NCI-H1092 (cell line): ENCODE results near the gene ILKAP.

Experiments used
- DNase-seq: peaks from one replicate; lab custom pipeline; 2025; lab: John Stamatoyannopoulos, UW

Gene ILKAP

DNA sequence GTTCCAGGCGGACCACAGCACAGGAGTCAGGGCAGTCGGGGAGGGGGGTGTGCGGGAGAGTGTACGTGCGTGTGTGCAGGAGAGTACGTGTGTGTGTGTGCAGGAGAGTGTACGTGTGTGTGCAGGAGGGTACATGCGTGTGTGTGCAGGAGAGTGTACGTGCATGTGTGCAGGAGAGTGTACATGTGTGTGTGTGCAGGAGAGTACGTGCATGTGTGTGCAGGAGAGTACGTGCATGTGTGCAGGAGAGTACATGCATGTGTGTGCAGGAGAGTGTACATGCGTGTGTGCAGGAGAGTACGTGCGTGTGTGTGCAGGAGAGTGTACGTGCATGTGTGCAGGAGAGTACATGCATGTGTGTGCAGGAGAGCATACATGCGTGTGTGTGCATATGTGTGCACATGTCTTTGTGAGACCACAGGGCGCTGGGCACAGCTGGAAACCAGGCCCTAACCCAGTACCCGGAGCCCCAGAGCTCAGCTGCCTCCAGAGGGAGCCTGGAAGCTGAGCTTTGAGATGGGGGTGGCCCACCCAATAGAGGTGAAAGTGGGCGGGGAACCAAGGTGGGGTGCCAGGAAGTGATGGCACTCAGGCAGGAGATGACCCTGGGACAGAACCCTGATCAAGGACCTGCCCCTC, 78.9 kb downstream of the ILKAP start:
- DNase-seq, result no peak

DNA sequence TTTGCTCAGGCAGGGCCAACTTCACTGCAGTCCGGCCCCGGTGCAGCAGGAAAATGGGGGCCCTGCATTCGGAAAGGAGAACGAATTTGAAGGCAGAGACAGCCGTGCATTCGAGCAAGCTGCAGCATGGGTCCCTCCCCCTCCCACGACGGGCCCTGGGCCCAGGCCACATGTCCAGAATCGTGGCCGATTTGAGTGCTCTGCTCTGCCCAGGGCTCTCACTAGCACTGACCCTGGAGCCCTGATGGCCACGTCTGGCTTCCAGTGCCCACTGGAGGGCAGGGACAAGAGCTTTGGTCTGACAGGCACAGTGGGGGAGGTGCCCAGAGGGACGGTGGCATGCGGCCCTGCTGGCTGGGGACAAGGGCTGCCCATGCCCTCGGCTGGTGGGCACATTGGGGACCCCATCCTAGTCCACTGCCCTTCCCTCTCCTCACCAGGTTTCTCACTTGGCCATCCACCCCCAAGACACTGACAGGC, 79.5 kb downstream of the ILKAP start:
- no peak for DNase-seq

DNA sequence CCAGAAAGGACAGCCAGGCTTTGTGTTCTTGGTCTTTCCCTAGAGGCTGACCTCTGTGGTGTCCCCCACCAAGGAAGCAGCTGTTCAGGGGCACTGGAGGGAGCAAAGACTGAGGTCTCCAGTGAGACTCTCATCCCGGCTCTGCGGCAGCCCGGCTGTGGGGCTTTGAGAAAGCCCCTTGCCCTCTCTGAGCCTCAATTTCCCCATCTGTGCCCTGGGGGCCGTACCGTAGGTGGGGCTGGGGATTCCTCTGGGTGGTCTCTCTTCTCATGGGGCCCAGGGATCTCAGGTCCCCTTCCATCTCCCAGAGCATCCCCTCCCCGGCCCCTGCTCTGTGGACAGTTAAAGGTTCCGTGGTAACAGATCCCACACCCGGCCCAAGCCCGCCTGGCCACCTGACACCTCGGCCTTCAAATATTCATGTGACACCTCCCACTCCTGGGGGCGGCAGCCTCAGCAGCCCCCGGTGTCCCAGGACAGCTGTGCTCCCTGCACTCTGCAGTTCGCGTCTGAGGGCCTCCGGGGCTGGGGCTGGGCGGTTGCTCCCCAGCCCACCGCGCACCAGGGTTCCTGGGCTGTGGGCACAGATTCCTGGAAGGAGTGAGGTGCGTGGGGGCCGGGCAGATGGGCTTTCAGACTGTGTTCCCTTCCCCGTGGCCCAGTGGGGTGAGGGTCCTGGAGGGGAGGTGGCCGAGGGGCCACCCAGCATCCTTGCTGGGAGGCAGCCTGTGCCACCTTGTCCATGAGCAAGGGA, 80.1 kb downstream of the ILKAP start:
- no peak for DNase-seq

DNA sequence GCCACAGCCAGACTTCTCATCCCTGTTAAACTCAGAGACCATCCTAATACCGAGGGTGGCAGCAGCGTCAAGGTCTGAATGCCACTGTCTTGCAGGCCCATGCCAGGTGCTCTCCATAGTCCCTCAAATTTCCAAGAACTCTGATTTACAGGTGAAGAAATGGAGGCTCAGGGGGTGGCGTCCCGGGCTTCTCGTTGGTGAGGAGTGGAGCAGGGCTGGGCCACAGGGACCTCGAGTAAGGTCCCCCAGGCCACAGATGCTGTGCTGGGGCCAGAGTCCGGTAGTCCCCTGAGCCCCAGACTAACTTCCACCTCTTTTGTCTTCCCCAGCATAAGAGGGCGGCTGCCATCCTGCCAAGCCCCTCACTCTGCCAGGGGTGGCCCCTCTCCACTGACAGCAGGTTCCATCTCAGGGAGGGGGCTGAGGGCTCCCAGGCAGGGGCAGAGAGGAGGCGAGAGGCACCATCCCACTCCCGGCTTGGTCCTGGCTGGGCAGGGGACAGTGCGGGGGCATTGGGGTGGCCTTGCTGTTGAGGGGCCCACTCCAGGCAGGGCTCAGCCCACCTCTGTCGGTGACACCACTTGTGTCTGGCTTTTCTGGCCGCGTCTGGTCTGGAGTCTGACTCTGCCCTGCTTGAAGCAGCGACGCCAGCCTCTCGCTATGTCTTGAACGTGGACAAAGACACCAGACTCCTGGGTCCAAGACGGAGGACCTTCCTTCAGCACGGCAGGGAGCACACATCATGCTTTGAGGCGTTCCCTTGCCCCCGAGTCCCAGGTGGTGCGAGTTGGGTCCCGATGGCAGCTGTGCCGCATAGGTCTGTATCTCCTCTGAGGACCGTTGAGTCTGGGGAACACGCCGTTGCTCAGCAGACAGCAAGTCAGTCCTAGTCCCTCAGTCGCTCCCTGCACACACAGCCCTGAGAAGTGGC, 80.9 kb downstream of the ILKAP start:
- no peak for DNase-seq

DNA sequence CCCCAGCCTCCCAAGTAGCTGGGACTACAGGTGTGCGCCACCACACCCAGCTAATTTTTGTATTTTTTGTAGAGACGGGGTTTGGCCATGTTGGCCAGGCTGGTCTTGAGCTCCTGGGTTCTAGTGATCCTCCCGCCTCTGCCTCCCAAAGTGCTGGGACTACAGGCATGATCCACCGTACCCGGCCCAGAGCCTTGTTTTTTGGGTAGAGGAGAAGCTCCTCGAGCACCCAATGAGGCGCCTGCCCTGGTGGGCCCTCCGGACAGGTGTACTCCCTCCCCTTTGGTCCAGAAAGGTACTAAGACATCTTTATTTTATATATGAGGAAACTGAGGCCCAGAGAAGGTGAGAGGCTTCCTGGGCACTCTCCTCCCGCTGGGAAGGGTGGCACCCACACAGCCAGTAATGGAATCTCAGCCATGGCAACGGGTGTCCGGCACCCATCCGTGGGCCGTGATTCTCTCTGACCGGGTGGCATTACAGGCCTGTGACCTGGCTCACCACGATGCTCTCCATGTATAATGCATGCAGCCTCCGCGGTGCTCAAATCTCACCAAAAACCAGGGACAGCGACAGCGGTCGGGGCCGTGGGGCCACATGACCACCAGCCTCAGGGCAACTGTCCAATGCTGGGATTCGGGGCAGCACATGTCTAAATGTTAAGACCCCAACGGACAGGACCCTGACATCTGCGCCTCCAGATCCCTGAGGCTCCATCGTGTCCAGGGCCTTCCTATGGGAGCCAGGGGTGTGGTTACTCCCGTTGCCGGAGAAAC, 81.8 kb downstream of the ILKAP start:
- DNase-seq, result no peak

DNA sequence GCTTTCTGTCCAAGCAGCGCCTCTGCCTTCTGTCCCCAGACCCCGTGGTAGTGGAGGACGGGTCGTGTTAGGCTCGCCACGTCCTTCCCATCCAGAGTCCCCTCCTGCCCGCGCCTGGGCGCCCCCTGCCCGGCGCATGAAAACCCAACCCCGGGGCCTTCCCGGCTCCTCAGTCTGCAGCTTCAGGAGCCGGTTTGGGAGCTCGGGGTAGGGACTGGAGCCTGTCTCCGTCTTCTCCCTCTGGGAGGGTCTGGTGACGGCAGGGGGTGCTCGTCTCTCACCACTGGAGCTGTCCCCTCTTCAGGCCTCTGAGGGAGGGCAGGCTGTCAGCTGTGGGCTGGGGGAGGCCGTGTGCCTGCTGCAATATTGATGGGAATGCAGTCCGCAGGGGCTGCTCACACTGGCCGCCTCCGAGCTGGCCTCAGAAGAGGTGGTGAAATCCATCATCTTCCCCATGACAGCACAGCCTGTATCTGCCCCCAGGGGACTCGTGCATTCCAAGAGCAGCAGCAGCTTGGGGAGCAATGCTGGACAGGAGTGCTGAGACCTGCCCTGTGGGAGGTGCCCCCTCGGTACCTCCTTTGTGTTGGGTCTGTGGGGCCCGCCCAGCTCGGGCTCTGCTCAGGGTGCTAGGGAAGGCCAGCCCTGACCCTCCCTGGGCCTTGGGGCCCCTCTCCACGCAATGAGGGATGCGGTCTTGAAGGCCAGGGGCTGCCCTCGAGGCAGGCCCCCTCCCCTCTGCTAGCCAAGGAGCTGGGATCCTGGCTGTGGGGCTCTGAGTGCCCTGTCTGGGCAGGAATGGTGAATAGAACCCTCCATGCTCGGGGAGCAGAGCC, 82.8 kb downstream of the ILKAP start:
- DNase-seq, result no peak
